RCC 7860 (cell line): Measurements from ENCODE around the gene PRDM15.

ENCODE experiments used
- DNase-seq: peaks from one replicate; pipeline ENCODE4 v3.0.0-alpha.2; 2015; ENCODE audit warnings: low spot score
- FAIRE-seq: peaks from 2 replicates; lab custom pipeline; 2012; peaks lifted over from hg19 to GRCh38; lab: Jason Lieb, UNC

Gene PRDM15

GRCh38 chr21:41886328-41886727 is 7.2 kb upstream of the PRDM15 start:
- DNase-seq (no peak), FAIRE-seq (no peak)

GRCh38 chr21:41885341-41886024 is 6.3 kb upstream of the PRDM15 start:
- FAIRE-seq, result no peak
- no peak for DNase-seq

- DNase-seq, result no peak
- no peak for FAIRE-seq
Observed at GRCh38 chr21:41884501-41885030, 5.4 kb upstream of the PRDM15 start.

GRCh38 chr21:41883582-41883981 is 4.4 kb upstream of the PRDM15 start:
- FAIRE-seq, result no peak
- no peak for DNase-seq

GRCh38 chr21:41881051-41881450 is 1.9 kb upstream of the PRDM15 start:
- FAIRE-seq, result no peak
- DNase-seq, result no peak

- DNase-seq (no peak), FAIRE-seq (no peak)
Observed at GRCh38 chr21:41880153-41880552, 1.0 kb upstream of the PRDM15 start.

GRCh38 chr21:41878831-41879189 is 334 bp downstream of the PRDM15 start:
- no peak for FAIRE-seq
- DNase-seq, result peak; percentile 35

- FAIRE-seq (no peak), DNase-seq (no peak)
Observed at GRCh38 chr21:41877901-41878830, 978 bp downstream of the PRDM15 start.

GRCh38 chr21:41876928-41877652 is 2.1 kb downstream of the PRDM15 start:
- no peak for FAIRE-seq
- no peak for DNase-seq

- no peak for FAIRE-seq
- DNase-seq, result no peak
Observed at GRCh38 chr21:41876396-41876795, 2.7 kb downstream of the PRDM15 start.

- FAIRE-seq (no peak), DNase-seq (no peak)
Observed at GRCh38 chr21:41875086-41875485, 4.1 kb downstream of the PRDM15 start.

GRCh38 chr21:41874611-41875010 is 4.5 kb downstream of the PRDM15 start:
- DNase-seq (no peak), FAIRE-seq (no peak)

GRCh38 chr21:41873426-41873825 is 5.7 kb downstream of the PRDM15 start:
- DNase-seq (no peak), FAIRE-seq (no peak)

GRCh38 chr21:41873005-41873404 is 6.1 kb downstream of the PRDM15 start:
- FAIRE-seq, result no peak

GRCh38 chr21:41871293-41872030 is 7.7 kb downstream of the PRDM15 start:
- no peak for FAIRE-seq
- DNase-seq, result no peak

More at GRCh38 chr21:41873005-41873404, 6.1 kb downstream of the PRDM15 start:
- no peak for DNase-seq

GRCh38 chr21:41869771-41870170 is 9.4 kb downstream of the PRDM15 start:
- FAIRE-seq (no peak), DNase-seq (no peak)

- no peak for DNase-seq
- no peak for FAIRE-seq
Observed at GRCh38 chr21:41868062-41868710, 11.0 kb downstream of the PRDM15 start.

- DNase-seq, result no peak
- no peak for FAIRE-seq
Observed at GRCh38 chr21:41867313-41867712, 11.8 kb downstream of the PRDM15 start.

- DNase-seq (no peak), FAIRE-seq (no peak)
Observed at GRCh38 chr21:41866274-41866809, 12.8 kb downstream of the PRDM15 start.
